ENCODE measurements around the gene SEMA7A.

DNA sequence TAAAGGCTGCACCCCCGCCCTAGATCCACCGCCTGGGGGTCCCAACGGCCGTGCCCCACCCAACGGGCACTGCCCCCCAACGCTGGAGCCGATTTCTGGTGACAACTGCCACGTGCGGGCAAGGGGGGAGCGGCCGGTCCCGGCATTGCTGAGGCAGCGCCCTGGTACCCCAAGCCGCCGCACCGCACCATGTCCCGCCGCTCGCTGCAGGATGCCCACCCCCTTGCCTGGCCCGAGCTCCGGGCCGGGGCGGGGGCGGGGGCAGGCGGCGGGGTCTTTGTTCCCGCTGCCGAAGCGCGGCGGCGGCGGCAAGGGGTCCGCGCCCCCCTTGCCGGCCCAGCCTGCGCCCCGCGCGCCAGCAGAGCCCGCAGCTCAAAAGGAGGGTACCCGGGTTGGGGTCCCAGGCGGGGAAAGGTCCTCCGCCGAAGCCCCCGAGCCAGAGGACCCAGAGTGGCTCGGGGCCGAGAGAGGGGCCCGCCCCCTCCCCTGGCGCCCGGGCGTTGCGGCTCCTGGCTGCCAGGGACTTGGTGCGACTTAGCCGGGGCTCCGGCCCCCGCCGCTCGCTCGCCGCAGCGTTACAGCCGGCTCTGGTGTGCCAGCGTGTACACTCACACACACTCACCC is 678 bp downstream of the SEMA7A start:
- TF ChIP-seq POLR2AphosphoS5 (IDR thresholded peaks at IDR 0.05) (no peak), POLR2A (IDR thresholded peaks at IDR 0.05) (no peak)
- TF ChIP-seq, protein P1, sequence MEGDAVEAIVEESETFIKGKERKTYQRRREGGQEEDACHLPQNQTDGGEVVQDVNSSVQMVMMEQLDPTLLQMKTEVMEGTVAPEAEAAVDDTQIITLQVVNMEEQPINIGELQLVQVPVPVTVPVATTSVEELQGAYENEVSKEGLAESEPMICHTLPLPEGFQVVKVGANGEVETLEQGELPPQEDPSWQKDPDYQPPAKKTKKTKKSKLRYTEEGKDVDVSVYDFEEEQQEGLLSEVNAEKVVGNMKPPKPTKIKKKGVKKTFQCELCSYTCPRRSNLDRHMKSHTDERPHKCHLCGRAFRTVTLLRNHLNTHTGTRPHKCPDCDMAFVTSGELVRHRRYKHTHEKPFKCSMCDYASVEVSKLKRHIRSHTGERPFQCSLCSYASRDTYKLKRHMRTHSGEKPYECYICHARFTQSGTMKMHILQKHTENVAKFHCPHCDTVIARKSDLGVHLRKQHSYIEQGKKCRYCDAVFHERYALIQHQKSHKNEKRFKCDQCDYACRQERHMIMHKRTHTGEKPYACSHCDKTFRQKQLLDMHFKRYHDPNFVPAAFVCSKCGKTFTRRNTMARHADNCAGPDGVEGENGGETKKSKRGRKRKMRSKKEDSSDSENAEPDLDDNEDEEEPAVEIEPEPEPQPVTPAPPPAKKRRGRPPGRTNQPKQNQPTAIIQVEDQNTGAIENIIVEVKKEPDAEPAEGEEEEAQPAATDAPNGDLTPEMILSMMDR (IDR thresholded peaks at IDR 0.05), result no peak
